CD14-positive monocyte (primary cell): ENCODE data around the gene SLCO3A1. TPM values are rescaled to one million over a fixed set of nuclear protein-coding genes. Genes with fewer than 3 reads are reported as not detected.

Source experiments
- DNase-seq, 3 donors: peaks; one replicate each; pipeline ENCODE4 v3.0.0-alpha.2; 2011 to 2022
- H2AFZ ChIP-seq: 2 replicates; pipeline ENCODE4 v1.6.0; 2012; ENCODE audit warnings: mild to moderate bottlenecking, low read depth, low read length, inconsistent platforms; ENCODE audit not compliant: insufficient read depth, poor library complexity, severe bottlenecking
- H3K27ac ChIP-seq, 2 donors: 1 replicate in 1 of 2; 2 replicates in 1 of 2; pipeline ENCODE4 v1.5.1; 2012 to 2013; ENCODE audit warnings: low read length in 2 of 2, control low read depth in 1 of 2, inconsistent platforms in 1 of 2, low read depth in 1 of 2, mild to moderate bottlenecking in 1 of 2
- H3K27me3 ChIP-seq, 2 donors: one replicate each; pipeline versions ENCODE4 v1.6.0 to v1.6.1; 2011 to 2013; ENCODE audit warnings: low read length in 2 of 2; ENCODE audit not compliant: control insufficient read depth in 2 of 2, insufficient read depth in 2 of 2
- H3K36me3 ChIP-seq, 2 donors: replicated peaks in 1 of 2; 1 replicate in 1 of 2; 2 replicates in 1 of 2; pipeline versions ENCODE4 v1.5.1 to v1.6.1; 2012 to 2013; ENCODE audit warnings: low read length in 2 of 2, control low read depth in 1 of 2, inconsistent platforms in 1 of 2, mild to moderate bottlenecking in 1 of 2; ENCODE audit not compliant: insufficient read depth in 2 of 2, control insufficient read depth in 1 of 2
- H3K4me1 ChIP-seq, 2 donors: 1 replicate in 1 of 2; 2 replicates in 1 of 2; pipeline versions ENCODE4 v1.5.1 to v1.6.1; 2012 to 2013; ENCODE audit warnings: low read length in 2 of 2, control low read depth in 1 of 2, inconsistent platforms in 1 of 2, mild to moderate bottlenecking in 1 of 2, moderate library complexity in 1 of 2; ENCODE audit not compliant: insufficient read depth in 2 of 2, control insufficient read depth in 1 of 2
- H3K4me2 ChIP-seq: replicated peaks from 2 replicates; pipeline ENCODE3; 2012; ENCODE audit warnings: low read length, moderate library complexity, mild to moderate bottlenecking; ENCODE audit not compliant: poor library complexity, severe bottlenecking; ENCODE audit errors: extremely low read depth
- H3K4me3 ChIP-seq, 3 experiments: fragments of 200-600 bp in 1 of 3; sonication (generic) in 1 of 3; replicated peaks in 1 of 3; 1 replicate in 2 of 3; 2 replicates in 1 of 3; pipeline ENCODE4 v1.5.1; 2011 to 2013; ENCODE audit warnings: low read length in 3 of 3, mild to moderate bottlenecking in 3 of 3, control low read depth in 2 of 3, low read depth in 2 of 3, inconsistent platforms in 1 of 3, moderate library complexity in 1 of 3
- H3K79me2 ChIP-seq: 2 replicates; pipeline ENCODE4 v1.6.0; 2012; ENCODE audit warnings: mild to moderate bottlenecking, control low read depth, inconsistent platforms, low read length, moderate library complexity; ENCODE audit not compliant: insufficient read depth
- H3K9ac ChIP-seq: 2 replicates; pipeline ENCODE4 v1.6.0; 2017; ENCODE audit warnings: low read length, mild to moderate bottlenecking; ENCODE audit not compliant: insufficient read depth, poor library complexity, severe bottlenecking
- H3K9me3 ChIP-seq, 2 donors: replicated peaks in 1 of 2; 1 replicate in 1 of 2; 2 replicates in 1 of 2; pipeline versions ENCODE4 v1.5.1 to v1.6.1; 2012 to 2013; ENCODE audit warnings: low read length in 2 of 2, control low read depth in 1 of 2; ENCODE audit not compliant: control insufficient read depth in 1 of 2, insufficient read depth in 1 of 2
- H4K20me1 ChIP-seq: 2 replicates; pipeline ENCODE4 v1.6.0; 2012; ENCODE audit warnings: mild to moderate bottlenecking, low read length, control low read depth, moderate library complexity; ENCODE audit not compliant: insufficient read depth
- H3K27ac Mint-ChIP-seq, 7 donors: one replicate each; pipeline ENCODE4 v1.8.0; 2020; ENCODE audit warnings: mild to moderate bottlenecking in 7 of 7, mixed read lengths in 7 of 7, moderate library complexity in 6 of 7, inconsistent platforms in 2 of 7
- H3K27me3 Mint-ChIP-seq, 3 donors: one replicate each; pipeline ENCODE4 v1.8.0; 2021 to 2022; ENCODE audit warnings: low read depth in 3 of 3, mild to moderate bottlenecking in 3 of 3, mixed read lengths in 3 of 3, moderate library complexity in 3 of 3, inconsistent platforms in 1 of 3
- H3K36me3 Mint-ChIP-seq, 2 donors: one replicate each; pipeline ENCODE4 v1.8.0; 2020; ENCODE audit warnings: mixed read lengths in 2 of 2, inconsistent platforms in 1 of 2, mild to moderate bottlenecking in 1 of 2
- H3K4me1 Mint-ChIP-seq: one replicate; pipeline ENCODE4 v1.8.0; 2020; ENCODE audit warnings: mild to moderate bottlenecking, mixed read lengths
- H3K4me3 Mint-ChIP-seq, 2 donors: one replicate each; pipeline ENCODE4 v1.8.0; 2020; ENCODE audit warnings: mild to moderate bottlenecking in 2 of 2, mixed read lengths in 2 of 2, moderate library complexity in 1 of 2
- H3K9me3 Mint-ChIP-seq, 7 donors: one replicate each; pipeline ENCODE4 v1.8.0; 2020 to 2022; ENCODE audit warnings: mixed read lengths in 7 of 7, mild to moderate bottlenecking in 6 of 7, moderate library complexity in 6 of 7, inconsistent platforms in 2 of 7
- WGBS: methylation state at CpG from one replicate; pipeline ENCODE4 v1.1.5; 2013; ENCODE audit warnings: missing lambda C conversion rate; ENCODE audit not compliant: insufficient coverage; 5-methylcytosine and 5-hydroxymethylcytosine counted together
- intact Hi-C, 2 donors: fragments of 100-400 bp; cut with micrococcal nuclease; formaldehyde crosslinking; loops; one replicate each; pipeline versions ENCODE4 v1.15.0 to v1.15.1; 2023
- polyA plus RNA-seq, 3 donors: library from polyadenylated mRNA; depleted of rRNA in 1 of 3; unstranded in 2 of 3; stranded (reverse) in 1 of 3; fragments of 300-500 nt in 2 of 3; fragments of >200 nt in 1 of 3; fragmentation: Illumina TruSeq in 2 of 3; gene quantifications; 1 replicate in 2 of 3; 2 replicates in 1 of 3; pipeline ENCODE4 v1.2.3, GENCODE V29; 2012 to 2021
- TF ChIP-seq, protein P1 (sequence below): fragments of 200-600 bp; IDR thresholded peaks from one replicate; pipeline ENCODE4 v1.8.0; 2022; ENCODE audit warnings: antibody characterized with exemption, mild to moderate bottlenecking

SLCO3A1 gene
- polyA plus RNA-seq, 3 donors = 53.7 to 76.2 (median 62.8) TPM

DNA sequence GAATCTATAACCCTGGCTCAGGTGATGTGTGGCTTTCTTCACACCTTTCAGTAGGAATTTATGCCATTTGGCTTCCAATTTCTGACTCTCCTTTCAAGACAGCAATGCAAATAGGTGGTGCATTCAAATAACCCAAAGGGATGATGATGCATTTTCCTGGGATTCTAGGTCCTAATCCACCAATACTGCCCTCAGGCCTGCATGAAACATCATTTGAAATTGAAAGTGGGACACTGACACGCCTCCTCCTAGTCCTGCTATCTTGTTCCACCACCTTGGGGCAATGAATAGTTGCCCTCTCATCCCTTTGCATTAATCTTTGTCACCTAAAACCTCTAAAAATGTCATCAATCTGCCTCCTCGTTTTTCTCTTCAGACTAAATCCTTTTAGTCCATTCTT, 341.7 kb downstream of the SLCO3A1 start:
- TF ChIP-seq, protein P1, sequence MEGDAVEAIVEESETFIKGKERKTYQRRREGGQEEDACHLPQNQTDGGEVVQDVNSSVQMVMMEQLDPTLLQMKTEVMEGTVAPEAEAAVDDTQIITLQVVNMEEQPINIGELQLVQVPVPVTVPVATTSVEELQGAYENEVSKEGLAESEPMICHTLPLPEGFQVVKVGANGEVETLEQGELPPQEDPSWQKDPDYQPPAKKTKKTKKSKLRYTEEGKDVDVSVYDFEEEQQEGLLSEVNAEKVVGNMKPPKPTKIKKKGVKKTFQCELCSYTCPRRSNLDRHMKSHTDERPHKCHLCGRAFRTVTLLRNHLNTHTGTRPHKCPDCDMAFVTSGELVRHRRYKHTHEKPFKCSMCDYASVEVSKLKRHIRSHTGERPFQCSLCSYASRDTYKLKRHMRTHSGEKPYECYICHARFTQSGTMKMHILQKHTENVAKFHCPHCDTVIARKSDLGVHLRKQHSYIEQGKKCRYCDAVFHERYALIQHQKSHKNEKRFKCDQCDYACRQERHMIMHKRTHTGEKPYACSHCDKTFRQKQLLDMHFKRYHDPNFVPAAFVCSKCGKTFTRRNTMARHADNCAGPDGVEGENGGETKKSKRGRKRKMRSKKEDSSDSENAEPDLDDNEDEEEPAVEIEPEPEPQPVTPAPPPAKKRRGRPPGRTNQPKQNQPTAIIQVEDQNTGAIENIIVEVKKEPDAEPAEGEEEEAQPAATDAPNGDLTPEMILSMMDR = no peak
- H3K9ac ChIP-seq = no peak overlapping the region
- WGBS = 70% methylated on average over 1 of the region's 2 CpGs

DNA sequence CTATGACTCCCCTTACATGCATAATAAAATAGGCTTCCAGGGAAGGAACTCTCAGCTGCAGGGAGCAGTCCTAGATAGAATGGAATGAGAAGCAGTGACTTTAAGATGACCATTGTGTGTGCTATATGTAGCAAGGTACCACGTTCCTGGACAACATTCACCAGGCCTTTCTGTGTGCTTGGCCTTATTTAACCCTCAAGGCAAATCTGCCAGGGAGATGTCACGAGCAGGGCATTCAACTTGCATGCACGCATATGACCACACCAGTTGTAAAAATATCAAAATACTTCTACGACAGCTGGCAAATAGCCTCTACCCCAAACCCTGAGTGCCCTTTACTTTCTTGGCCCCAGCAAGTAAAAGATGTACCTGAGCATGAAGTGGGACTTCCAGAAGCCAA, 342.8 kb downstream of the SLCO3A1 start:
- TF ChIP-seq, protein P1 = no peak
- peaks cover 3 to 5% (median 4%) of the 10 kb centered on the region in 3 donors for H3K27me3 Mint-ChIP-seq
- no peaks in the 10 kb centered on the region for H3K36me3 Mint-ChIP-seq
- H3K79me2 ChIP-seq = no peaks in the 10 kb centered on the region
- no peaks in the 10 kb centered on the region for H3K36me3 ChIP-seq
- H3K4me3 Mint-ChIP-seq = no peak overlapping the region
- H3K4me1 Mint-ChIP-seq = no peaks in the 10 kb centered on the region
- H3K27ac Mint-ChIP-seq = no peak overlapping the region
- intact Hi-C loops = no loop called here
- no peaks in the 10 kb centered on the region for H3K4me1 ChIP-seq
- H2AFZ ChIP-seq = no peak overlapping the region
- H3K9me3 Mint-ChIP-seq = peaks cover 0 to 6% (median 0%) of the 10 kb centered on the region in 7 donors
- H3K4me2 ChIP-seq = no peak overlapping the region
- H4K20me1 ChIP-seq = no peaks in the 10 kb centered on the region
- WGBS = 100% methylated on average over 1 of the region's 4 CpGs
- H3K9ac ChIP-seq = no peak overlapping the region
- no peak overlapping the region for H3K4me3 ChIP-seq
- no peak for DNase-seq
- no peak overlapping the region for H3K27ac ChIP-seq
- H3K9me3 ChIP-seq = no peaks in the 10 kb centered on the region
- H3K27me3 ChIP-seq = no peaks in the 10 kb centered on the region

More for the DNA sequence above, 341.7 kb downstream of the SLCO3A1 start:
- H3K4me3 Mint-ChIP-seq = no peak overlapping the region
- Histone ChIP-seq H3K4me3 (no peak overlapping the region), H3K79me2 (no peaks in the 10 kb centered on the region), H3K4me1 (no peaks in the 10 kb centered on the region), H3K27me3 (no peaks in the 10 kb centered on the region), H3K36me3 (no peaks in the 10 kb centered on the region), H4K20me1 (no peaks in the 10 kb centered on the region), H3K4me2 (no peak overlapping the region), H3K27ac (no peak overlapping the region), H3K9me3 (no peaks in the 10 kb centered on the region), H2AFZ (no peak overlapping the region)
- peaks cover 0 to 6% (median 0%) of the 10 kb centered on the region in 7 donors for H3K9me3 Mint-ChIP-seq
- no peak for DNase-seq
- H3K36me3 Mint-ChIP-seq = no peaks in the 10 kb centered on the region
- peaks cover 2 to 5% (median 3%) of the 10 kb centered on the region in 3 donors for H3K27me3 Mint-ChIP-seq
- intact Hi-C loops = no loop called here
- no peak overlapping the region for H3K27ac Mint-ChIP-seq
- no peaks in the 10 kb centered on the region for H3K4me1 Mint-ChIP-seq
